GM12864 (cell line): ENCODE data around the gene SIRPA.
A peak's percentile ranks its signal among the peaks of the same experiment; 100 is the strongest.

Experiments used
- DNase-seq: peaks from one replicate; pipeline ENCODE4 v3.0.0-alpha.2; 2011; ENCODE audit warnings: low read depth
- H3K4me3 ChIP-seq: 2 replicates; pipeline ENCODE4 v1.5.1; 2011; ENCODE audit warnings: mild to moderate bottlenecking, low read depth, low read length, control low read depth
- CTCF ChIP-seq: IDR thresholded peaks from 2 replicates; pipeline ENCODE4 v1.5.1; 2011; ENCODE audit warnings: low read depth, mild to moderate bottlenecking, moderate library complexity, low read length, control low read depth, inconsistent platforms; ENCODE audit errors: missing control alignments

Gene SIRPA

GRCh38 chr20:1897965-1898464 is 2.8 kb downstream of the SIRPA start:
- TF ChIP-seq CTCF, result no peak
- peak; percentile 62 for DNase-seq
- H3K4me3 ChIP-seq, result no peak overlapping the region

- no peak for TF ChIP-seq CTCF
- no peak overlapping the region for H3K4me3 ChIP-seq
- no peak for DNase-seq
These were observed 3.5 kb downstream of the SIRPA start for GRCh38 chr20:1898482-1899240.

GRCh38 chr20:1899241-1899525 is 4.0 kb downstream of the SIRPA start:
- H3K4me3 ChIP-seq, result no peak overlapping the region
- TF ChIP-seq CTCF, result no peak
- no peak for DNase-seq

- no peak overlapping the region for H3K4me3 ChIP-seq
- no peak for DNase-seq
- peak; percentile 69 for TF ChIP-seq CTCF
These were observed 5.2 kb downstream of the SIRPA start for GRCh38 chr20:1900321-1900801.

- TF ChIP-seq CTCF, result no peak
These were observed 6.5 kb downstream of the SIRPA start for GRCh38 chr20:1901704-1902103.

GRCh38 chr20:1902188-1902587 is 7.0 kb downstream of the SIRPA start:
- no peak for DNase-seq
- TF ChIP-seq CTCF, result no peak
- H3K4me3 ChIP-seq, result no peak overlapping the region

More at GRCh38 chr20:1901704-1902103, 6.5 kb downstream of the SIRPA start:
- DNase-seq, result no peak
- no peak overlapping the region for H3K4me3 ChIP-seq

GRCh38 chr20:1904135-1904534 is 8.9 kb downstream of the SIRPA start:
- no peak overlapping the region for H3K4me3 ChIP-seq
- TF ChIP-seq CTCF, result no peak
- DNase-seq, result no peak
